HG03095 (cell line): ENCODE results near the gene CXCL10.
"Not testable (repeated sequence)": the region's sequence is repeated elsewhere in the genome, so short reads cannot be mapped to it uniquely, and the experiment has no call there.

ENCODE experiments used
- ATAC-seq: cut with Tn5 transposase; IDR thresholded peaks from one replicate; pipeline ENCODE4 v1.9.1; 2021; ENCODE audit warnings: moderate library complexity; ENCODE audit not compliant: unreplicated experiment

The CXCL10 gene

DNA sequence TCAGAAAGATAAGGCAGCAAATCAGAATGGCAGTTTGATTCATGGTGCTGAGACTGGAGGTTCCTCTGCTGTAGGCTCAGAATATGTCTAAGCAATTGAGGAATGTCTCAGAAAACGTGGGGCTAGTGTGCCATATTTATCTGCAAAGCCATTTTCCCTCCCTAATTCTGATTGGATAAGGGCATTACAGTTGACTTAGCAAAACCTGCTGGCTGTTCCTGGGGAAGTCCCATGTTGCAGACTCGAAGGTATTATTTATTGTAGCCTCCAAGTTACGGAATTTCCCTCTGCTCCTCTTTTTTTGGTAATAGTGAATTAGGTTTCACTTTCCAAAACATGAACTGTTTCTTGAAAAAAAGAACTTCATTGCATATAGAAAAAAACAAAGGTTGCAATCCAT lies at the start of gene CXCL10:
TSS of gene CXCL10 (minus strand) at position 109 of the 400 bp plus-strand sequence. CDS start at position 43, 66 bp downstream.
- no peak for ATAC-seq

DNA sequence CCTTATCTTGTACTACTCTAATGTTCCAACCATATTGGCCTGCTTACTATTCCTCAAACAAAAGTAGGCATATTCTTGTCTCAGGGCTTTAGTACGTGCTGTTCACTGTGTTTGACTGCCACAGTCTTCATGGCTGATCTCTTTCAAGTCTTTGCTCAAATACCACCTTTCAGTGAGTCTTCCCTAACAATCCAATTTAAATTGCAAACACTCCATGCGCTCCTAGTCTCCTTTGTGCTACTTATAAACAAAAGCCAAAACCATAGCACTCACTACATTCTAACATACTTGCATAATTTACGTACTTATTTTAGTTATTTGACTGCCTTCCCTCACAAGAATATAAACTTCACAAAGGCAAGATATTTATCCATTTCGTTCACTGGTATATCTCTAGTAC lies 49.5 kb upstream of the CXCL10 start:
- ATAC-seq = no peak

DNA sequence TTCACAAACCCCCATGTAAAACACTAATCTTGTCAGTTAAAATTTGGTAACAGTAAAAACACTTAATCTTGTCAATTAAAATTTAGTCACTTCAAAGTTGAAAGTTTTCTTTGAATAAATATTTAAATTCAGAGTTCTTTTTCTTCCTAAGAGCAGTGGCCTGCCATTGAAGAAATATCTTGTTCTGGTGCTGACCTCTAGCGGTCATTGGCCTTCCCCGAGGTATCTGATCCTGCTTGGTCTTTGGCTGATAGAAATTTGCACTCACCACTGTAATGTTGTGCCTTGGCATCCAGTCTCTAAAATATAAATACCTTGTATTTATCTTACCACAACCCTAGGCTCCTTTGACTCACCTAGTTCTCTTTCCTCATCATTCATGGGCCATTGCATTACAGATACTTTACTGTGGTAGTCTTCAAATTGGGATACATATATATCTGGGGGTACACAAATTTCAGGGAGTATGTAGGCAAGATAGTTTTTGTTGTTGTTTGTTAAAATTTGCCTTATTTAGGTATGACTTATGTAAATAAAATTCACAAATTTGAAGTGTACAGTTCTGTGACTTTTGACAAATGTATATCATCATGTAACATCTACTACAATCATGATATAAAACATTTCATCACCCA lies 44.5 kb upstream of the CXCL10 start:
- ATAC-seq = no peak

DNA sequence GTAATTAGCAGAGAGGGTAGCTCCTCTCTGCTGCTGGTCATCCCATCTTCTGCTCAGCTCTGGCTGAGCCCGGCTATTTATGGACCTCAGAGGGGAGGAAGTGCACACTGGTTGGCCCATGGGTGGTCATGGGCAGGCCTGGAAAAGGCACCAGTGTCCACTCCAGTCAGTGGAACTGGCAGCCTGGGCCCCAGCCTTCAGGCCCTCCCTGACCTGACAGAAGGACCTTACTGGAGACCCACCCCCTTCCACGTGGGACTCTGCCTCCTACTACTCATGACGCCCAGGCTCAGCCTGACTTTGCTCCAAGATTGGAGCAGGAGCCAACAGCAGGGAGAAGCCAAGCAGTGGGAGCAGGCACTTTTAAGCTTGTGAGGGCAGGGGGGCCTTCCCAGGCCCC lies 43.2 kb upstream of the CXCL10 start:
- no peak for ATAC-seq

DNA sequence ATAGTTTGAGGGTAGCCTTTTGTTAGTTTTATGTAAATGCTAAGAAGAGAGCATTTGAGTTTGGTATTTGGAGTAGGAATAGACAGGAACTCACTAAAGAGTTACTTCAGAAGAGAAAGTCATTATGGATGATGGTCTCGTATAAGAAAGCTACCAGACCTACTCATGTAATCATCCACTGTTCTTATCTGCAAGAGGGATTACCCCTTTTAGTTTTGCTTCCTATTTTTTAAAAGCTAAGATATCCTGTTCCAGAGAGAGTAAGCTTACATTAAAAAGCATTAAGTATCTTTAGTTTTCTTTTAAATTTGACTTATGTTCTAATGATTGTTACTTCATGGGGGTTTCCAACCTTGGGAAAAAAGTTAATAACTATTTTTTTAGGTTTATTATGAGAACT lies 38.7 kb upstream of the CXCL10 start:
- ATAC-seq = peak; percentile 65

DNA sequence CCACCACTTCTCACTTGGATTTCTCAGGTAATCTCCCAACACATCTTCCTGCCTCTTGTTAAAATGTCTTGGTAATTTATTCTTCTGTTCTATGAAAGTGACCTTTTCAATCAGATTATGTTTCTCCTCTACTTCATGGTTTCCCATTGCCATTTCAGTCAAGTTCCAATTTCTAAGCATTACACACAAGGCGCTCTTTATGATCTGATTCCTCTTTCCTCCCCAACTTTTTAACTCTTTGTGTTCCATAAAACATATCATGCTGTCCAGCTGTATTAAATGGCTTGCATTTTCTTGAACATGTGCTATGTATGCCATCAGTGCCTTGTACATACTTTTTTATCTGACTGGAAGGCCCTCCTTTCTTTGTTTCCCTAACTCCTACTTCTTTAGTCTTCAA lies 38.1 kb upstream of the CXCL10 start:
- ATAC-seq = no peak

DNA sequence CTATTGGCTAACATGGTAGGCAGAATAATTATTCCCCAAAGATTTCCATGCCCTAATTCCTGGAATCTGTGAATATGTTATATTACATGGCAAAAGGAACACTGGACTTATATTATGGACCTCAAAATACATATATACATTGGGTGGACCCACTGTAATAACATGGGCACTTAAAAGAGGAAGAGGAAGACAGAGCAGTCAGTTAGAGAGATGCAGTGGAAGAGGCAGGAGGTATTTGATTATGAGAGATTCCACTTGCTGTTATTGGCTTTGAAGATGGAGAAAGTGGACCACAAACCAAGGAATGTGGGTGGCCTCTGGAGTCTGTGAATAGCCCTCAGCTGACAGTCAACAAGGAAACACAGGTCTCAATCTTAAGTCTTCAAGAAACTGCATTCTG lies 37.2 kb upstream of the CXCL10 start:
- no peak for ATAC-seq

DNA sequence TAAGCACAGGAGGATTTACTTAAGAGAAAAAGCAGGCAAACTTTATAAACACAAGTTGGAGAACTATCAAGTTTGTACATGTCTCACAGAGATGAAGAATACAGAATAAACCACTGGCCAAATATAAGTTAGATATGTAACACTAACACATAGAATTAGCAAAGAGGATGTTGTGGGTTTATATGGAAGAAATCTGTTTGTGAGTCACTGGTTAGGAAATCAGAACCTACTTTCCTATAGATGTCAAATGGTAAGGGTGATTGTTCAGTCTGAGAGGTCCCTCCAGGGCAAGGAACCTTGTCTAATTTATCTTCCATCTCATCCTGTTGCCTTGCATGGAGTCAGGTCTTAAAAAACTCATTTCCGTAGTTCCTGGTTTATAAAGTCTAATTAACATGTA lies 36.5 kb upstream of the CXCL10 start:
- no peak for ATAC-seq

DNA sequence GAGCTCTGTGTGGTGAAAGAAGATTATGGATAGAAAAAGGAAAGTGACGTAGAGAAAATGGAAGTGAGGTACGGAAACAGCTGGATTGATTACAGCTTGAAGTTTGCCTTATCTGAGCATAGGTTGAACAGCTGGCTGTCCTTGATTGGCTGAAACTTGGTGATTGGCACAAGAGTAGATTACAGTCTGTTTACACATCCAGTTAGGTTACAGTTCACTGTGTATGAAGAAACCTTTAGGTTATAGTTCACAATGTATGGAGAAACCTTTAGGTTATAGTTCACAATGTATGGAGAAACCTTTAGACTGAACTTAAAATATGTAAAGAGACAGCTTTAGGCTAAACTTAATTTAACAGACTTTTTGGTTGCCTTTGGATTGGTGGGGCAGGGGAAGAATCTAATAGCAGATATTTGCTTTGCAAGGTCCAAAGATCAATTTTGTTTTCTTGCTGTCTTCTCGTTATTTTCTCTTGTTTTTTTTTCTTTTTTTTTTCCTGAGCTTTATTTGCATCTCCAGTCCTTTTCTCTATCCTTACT lies 35.7 kb upstream of the CXCL10 start:
- no peak for ATAC-seq

DNA sequence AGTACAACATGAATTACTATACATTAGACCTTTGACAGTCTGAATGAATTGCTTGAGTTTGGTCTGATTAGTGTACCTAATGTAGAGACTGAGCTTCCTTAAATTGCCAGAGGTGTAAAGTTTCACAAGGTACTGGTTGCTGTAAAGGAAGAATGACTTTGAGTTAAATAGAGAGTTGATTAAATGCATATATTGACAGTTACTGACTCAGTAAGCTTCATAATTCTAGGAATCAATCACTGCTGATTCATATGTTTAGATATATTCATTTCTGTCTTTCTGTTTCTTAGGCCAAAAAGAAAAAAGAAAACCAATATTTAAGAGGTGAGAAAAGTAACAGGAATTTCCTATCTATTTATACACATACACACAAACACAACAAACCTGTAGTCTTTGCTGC lies 35.0 kb upstream of the CXCL10 start:
- ATAC-seq = peak; percentile 34

DNA sequence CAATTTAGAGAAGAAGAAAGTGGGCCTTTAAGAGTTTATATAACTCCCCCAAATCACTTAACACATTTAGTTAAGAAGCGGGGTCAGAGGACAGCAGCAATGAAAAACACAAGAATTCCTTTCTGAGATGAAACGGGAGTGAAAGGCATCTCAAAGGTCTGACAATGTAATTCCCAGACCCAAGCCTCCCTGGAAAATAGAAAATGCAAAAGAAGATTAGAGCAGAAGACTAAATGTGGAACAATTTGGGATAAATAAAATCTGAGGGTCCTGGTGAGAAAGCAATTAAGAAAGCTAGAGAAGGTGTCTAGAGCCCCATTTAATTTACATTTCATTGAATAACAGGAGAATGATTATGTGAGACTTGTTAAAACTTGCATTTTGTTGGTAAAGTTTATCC lies 32.1 kb upstream of the CXCL10 start:
- no peak for ATAC-seq

DNA sequence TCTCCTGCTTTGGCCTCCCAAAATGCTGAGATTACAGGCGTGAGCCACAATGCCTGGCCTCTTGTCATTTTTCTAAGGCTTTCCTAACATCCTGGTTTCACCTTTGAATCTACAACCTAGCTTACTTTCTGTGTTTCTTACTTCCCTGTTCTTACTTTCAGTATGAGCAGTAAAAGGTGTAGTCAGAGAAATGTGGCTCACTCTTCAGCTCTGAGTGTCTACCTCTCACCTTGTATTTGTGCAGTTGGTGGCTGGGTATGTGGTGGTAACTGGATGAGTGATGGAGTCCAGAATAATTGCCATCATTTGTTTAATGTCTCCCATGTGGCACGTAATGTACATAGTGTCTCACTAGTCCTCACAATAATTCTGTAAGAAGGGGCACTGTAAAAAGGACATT lies 31.7 kb upstream of the CXCL10 start:
- ATAC-seq = peak; percentile 97

DNA sequence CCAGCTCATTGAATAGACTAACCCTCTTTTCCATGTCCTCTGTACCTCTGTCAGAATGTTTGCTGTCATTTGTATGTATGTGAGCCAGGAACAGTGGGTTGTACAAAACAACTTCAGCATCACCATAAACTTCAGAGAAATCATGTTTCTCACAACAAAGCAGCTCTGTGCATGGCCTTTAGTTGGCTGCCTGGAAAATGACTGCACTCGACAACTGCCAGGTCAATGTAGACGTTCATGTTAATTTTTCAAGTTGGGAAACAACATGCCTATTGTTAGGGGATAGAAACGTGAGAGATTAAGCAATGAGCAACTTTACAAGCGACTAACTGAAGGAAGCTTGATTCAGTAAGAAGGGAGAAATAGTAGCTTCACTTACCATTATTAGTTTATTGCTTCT lies 30.4 kb upstream of the CXCL10 start:
- no peak for ATAC-seq

DNA sequence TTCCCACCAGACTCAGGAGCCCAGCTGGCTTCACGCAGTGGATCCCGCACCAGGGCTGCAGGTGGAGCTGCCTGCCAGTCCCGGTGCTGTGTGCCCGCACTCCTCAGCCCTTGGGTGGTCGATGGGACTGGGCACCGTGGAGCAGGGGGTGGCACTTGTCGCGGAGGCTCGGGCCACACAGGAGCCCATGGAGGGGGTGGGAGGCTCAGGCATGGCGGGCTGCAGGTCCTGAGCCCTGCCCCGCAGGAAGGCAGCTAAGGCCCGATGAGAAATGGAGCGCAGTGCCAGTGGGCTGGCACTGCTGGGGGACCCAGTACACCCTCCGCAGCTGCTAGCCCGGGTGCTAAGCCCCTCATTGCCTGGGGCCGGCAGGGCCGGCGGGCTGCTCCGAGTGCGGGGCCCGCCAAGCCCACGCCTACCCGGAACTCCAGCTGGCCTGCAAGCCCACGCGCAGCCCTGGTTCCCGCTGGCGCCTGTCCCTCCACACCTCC lies 27.3 kb upstream of the CXCL10 start:
- not testable (repeated sequence) for ATAC-seq

DNA sequence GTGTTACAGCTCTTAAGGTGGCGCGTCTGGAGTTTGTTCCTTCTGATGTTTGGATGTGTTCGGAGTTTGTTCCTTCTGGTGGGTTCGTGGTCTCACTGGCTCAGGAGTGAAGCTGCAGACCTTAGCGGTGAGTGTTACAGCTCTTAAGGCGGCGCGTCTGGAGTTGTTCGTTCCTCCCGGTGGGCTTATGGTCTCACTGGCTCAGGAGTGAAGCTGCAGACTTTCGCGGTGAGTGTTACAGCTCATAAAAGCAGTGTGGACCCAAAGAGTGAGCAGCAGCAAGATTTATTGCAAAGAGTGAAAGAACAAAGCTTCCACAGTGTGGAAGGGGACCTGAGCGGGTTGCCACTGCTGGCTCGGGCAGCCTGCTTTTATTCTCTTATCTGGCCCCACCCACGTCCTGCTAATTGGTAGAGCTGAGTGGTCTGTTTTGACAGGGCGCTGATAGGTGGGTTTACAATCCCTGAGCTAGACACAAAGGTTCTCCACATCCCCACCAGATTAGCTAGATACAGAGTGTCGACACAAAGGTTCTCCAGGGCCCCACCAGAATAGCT lies 26.6 kb upstream of the CXCL10 start:
- ATAC-seq = not testable (repeated sequence)

DNA sequence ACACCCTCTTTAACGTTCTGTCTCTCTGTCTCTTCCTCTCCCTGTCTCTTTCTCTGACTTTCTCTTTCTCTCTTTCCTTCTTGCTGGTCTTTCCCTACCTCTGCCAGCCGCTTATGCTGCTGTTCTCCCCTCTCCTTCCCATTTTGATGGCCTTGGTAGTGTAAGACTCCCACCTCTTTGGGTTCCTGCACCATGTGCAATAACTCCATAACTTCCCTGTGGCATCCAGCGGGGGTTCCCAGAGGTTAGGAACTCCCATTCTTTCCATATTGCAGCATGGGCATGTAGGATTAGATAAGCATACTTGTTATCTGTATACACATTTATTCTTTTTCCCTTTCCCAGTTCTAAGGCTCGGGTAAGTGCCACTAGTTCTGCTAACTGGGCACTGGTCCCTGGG lies 21.4 kb upstream of the CXCL10 start:
- not testable (repeated sequence) for ATAC-seq

DNA sequence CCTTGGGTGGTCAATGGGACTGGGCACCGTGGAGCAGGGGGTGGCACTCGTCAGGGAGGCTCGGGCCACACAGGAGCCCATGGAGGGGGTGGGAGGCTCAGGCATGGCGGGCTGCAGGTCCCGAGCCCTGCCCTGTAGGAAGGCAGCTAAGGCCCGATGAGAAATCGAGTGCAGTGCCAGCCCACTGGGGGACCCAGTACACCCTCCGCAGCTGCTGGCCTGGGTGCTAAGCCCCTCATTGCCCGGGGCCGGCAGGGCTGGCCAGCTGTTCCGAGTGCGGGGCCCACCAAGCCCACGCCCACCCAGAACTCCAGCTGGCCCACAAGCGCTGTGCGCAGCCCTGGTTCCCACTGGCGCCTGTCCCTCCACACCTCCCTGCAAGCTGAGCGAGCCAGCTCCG lies 20.0 kb upstream of the CXCL10 start:
- not testable (repeated sequence) for ATAC-seq

DNA sequence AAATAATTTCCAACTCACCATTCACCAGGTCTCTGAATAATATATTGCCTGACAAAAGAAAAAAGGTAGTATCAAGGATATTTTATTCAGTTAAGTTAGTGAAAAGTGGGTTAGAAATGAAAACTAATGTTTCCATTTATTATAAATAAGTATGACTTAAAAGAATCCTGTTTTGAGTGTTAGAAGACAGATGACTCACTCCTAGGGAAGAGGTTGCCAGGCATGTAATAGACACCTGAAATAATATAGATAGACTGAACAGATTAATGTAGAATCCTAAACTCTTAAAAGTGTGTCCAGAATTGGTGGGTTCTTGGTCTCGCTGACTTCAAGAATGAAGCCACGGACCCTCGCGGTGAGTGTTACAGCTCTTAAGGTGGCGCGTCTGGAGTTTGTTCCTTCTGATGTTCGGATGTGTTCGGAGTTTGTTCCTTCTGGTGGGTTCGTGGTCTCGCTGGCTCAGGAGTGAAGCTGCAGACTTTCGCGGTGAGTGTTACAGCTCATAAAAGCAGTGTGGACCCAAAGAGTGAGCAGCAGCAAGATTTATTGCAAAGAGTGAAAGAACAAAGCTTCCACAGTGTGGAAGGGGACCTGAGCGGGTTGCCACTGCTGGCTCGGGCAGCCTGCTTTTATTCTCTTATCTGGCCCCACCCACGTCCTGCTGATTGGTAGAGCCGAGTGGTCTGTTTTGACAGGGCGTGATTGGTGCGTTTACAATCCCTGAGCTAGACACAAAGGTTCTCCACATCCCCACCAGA lies 19.1 kb upstream of the CXCL10 start:
- ATAC-seq = not testable (repeated sequence)

DNA sequence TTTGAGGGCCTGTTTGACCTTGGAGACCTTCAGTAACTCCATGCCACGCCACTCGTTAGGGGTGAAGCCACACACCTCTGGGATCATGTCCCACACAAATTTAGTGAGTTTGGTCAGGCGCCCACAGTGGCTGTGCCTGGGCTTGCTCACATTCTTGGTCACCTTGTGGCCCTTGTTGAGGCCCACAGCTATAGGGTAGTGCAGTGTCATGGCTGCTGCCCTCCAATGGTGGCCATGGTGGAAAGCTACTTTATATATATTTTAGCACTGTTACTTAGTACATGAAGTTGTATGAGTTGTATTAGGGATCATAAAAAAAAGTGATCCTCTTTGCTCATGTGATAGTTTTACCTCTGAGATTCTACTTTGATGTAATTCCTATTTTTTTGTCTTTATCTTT lies 13.6 kb upstream of the CXCL10 start:
- ATAC-seq = no peak

DNA sequence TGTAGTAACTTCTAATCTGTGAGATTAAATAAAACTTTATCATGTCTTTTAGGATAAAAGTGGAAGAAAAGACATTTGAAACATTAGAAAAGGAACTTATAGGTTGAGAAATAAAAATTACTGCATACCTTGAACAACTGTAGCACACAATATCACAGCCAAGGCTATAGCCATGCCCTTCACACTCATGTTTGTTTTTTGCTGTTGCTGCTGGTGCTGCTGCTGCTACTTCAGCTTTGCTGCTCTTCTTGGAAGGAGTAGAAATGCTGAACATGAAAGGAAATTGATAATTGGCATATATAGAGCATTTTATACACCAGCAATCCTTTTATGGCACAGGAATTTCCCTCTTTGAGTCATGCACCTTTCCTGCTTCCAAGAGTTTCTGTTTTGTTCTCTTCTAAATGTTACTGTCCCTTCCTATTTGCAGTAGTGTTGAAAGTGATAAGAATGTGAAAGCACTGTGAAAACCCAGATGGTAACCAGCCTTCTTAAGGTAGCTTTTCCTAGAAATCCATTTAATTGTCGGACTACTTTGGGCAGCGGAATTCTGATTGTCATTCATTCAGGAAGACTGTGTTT lies 12.6 kb upstream of the CXCL10 start, which contains the start of gene CXCL11:
TSS of gene CXCL11 (minus strand) at position 272 of the 582 bp plus-strand sequence. CDS start at position 189, 83 bp downstream.
- no peak for ATAC-seq

DNA sequence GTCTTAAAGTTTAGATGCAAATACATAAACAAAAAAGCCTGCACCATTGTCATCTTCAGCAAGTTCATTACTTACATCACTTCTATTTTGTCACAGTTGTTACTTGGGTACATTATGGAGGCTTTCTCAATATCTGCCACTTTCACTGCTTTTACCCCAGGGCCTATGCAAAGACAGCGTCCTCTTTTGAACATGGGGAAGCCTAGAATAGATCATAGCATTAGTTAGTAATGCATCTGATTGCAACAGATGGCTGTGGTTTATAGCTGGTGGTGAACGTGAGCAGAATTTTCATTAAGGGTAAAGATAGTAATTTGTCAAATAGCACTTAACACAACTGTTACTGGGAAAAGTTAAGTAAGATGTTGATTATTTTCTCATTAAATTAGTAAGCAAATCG lies 11.8 kb upstream of the CXCL10 start:
- ATAC-seq = no peak
